ENCODE data around the gene POLR1A. TPM values are rescaled to one million over a fixed set of nuclear protein-coding genes. Genes with fewer than 3 reads are reported as not detected.
A peak's percentile ranks its signal among the peaks of the same experiment; 100 is the strongest.

Gene POLR1A
- total RNA-seq, 1 experiment from 2014 or later: 62.7 TPM

DNA sequence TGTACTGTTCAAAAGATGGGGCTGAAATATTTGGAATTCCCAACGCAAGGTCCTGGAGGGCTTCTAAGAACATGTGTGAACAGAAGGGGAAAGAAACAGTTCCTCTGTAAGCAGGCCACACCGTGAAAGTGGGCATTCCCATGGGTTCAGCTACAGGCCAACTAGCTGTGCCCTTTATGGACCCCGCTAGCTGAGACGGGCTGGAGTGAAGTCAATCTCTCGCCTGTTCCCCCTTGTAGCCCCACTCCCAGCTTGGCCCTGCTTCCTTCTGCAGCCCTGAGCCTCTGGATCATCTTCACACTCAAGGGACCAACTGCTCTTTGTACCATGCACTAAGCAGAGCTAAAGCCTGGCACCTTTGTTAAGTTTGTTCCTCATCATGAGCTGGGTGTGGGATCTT, 55.4 kb downstream of the POLR1A start:
- Mint-ChIP-seq H3K4me3 (no peak overlapping the region), H3K36me3 (ENCODE audit: insufficient read depth in 1 of 3, low read depth in 3 of 3) (peaks cover 43 to 88% (median 61%) of the 10 kb centered on the region in 3 experiments; a peak in 6 of 7 replicates)
- no peaks in the 10 kb centered on the region for H3K9me3 ChIP-seq (ENCODE audit: control insufficient read depth, low read depth, low read length)

More for the DNA sequence above, 55.4 kb downstream of the POLR1A start:
- H4K8ac ChIP-seq (replicated peaks; ENCODE audit: insufficient read length, low read depth, low read length): no peak overlapping the region
- no peak overlapping the region for H2BK15ac ChIP-seq (ENCODE audit: low read depth, low read length)
- DNase-seq: no peak
- Mint-ChIP-seq H3K27me3 (ENCODE audit: low read depth) (no peaks in the 10 kb centered on the region), H3K9me3 (no peaks in the 10 kb centered on the region; a peak in 1 of 5 replicates), H3K4me1 (no peaks in the 10 kb centered on the region), H3K27ac (peak overlapping the region in 1 of 3 experiments; percentile 64; a peak in 1 of 7 replicates)
- no peak overlapping the region for H3K27ac ChIP-seq (ENCODE audit: insufficient read length, low read depth, low read length)
- no peak overlapping the region for H3K9ac ChIP-seq (ENCODE audit: extremely low read depth, insufficient read length, low read length)
- no peak for TF ChIP-seq CTCF (conservative IDR thresholded peaks at IDR 0.05)
- H4K5ac ChIP-seq (ENCODE audit: insufficient read length, low read depth, low read length): no peak overlapping the region
- H3K4me1 ChIP-seq (ENCODE audit: insufficient read depth, low read length): no peaks in the 10 kb centered on the region
- H4K91ac ChIP-seq (ENCODE audit: insufficient read length, low read depth, low read length): no peak overlapping the region
- no peaks in the 10 kb centered on the region for H3K27me3 ChIP-seq (ENCODE audit: insufficient read depth, low read length)
- H2BK20ac ChIP-seq (ENCODE audit: low read depth, low read length, poor library complexity, severe bottlenecking): no peak overlapping the region
- H3K79me1 ChIP-seq (ENCODE audit: insufficient read depth, low read depth, low read length, poor library complexity, severe bottlenecking): no peaks in the 10 kb centered on the region
- no peak overlapping the region for H3K56ac ChIP-seq (ENCODE audit: insufficient read length, low read depth, low read length)
- H3T11ph ChIP-seq (ENCODE audit: low read length): no peak overlapping the region
- WGBS (ENCODE audit: extremely low coverage, insufficient read length, low lambda C conversion rate): no CpG with 5 or more reads among the region's 5 CpGs
- H2BK5ac ChIP-seq (ENCODE audit: insufficient read length, low read length): no peak overlapping the region
- no peak overlapping the region for H3K23ac ChIP-seq (ENCODE audit: insufficient read length, low read depth, low read length)
- H3K79me2 ChIP-seq (ENCODE audit: insufficient read depth, low read length): no peaks in the 10 kb centered on the region
- H2AK5ac ChIP-seq (ENCODE audit: insufficient read length, low read length): no peak overlapping the region
- no peaks in the 10 kb centered on the region for H4K20me1 ChIP-seq (ENCODE audit: control insufficient read depth, insufficient read depth, insufficient read length)
- H2BK120ac ChIP-seq (ENCODE audit: low read depth, low read length, poor library complexity, severe bottlenecking): no peak overlapping the region
- no peak overlapping the region for H3K18ac ChIP-seq (ENCODE audit: insufficient read length, low read depth, low read length)
- H2BK12ac ChIP-seq (ENCODE audit: insufficient read length, low read depth, low read length): no peak overlapping the region
- H3K23me2 ChIP-seq (ENCODE audit: insufficient read length, low read depth, low read length, poor library complexity, severe bottlenecking): no peaks in the 10 kb centered on the region
- H3K4me2 ChIP-seq (ENCODE audit: insufficient read depth, insufficient read length, low read length): no peak overlapping the region
- H3K14ac ChIP-seq (ENCODE audit: insufficient read depth, low read length): no peak overlapping the region
- no peak overlapping the region for H2AFZ ChIP-seq (ENCODE audit: low read length)
- no peak overlapping the region for H3K4ac ChIP-seq (ENCODE audit: low read depth, low read length)
